K562 (cell line): ENCODE measurements around the gene RABGAP1L. TPM values are rescaled to one million over a fixed set of nuclear protein-coding genes. Genes with fewer than 3 reads are reported as not detected.

Experiments used
- ATAC-seq: fragments of 200-7000 bp; cut with Tn5 transposase; 3 replicates; pipeline ENCODE4 v1.9.1; 2020; ENCODE audit warnings: moderate library complexity
- BruUV-seq: library from RNA; stranded (reverse); fragments of 400-500 nt; replicated peaks from 2 replicates; lab custom pipeline; 2021; lab: Mats Ljungman, UMichigan
- CTCF ChIA-PET: fragments of 300-600 bp; formaldehyde crosslinking; extraction: SDS; loops from one replicate; lab custom pipeline; 2021; ENCODE audit warnings: low intra/inter-chr PET ratio; lab: Yijun Ruan, JAX
- POLR2A ChIA-PET: fragments of 300-600, 350-650 bp; sonication (Branson Sonifier 250); formaldehyde crosslinking; extraction: SDS; loops from one replicate; lab custom pipeline; 2021; ENCODE audit warnings: antibody characterized with exemption, inconsistent platforms; lab: Yijun Ruan, JAX
- DNase-seq, 4 experiments: peaks; one replicate each; pipeline versions ENCODE4 v3.0.0 to v3.0.0-alpha.2; 2011 to 2018; ENCODE audit warnings: low spot score in 3 of 4, mixed read lengths in 3 of 4; ENCODE audit errors: extremely low read depth in 1 of 4
- FAIRE-seq: peaks from 2 replicates; lab custom pipeline; 2011; peaks lifted over from hg19 to GRCh38; lab: Jason Lieb, UNC
- H2AFZ ChIP-seq: 2 replicates; pipeline ENCODE4 v1.6.0; 2011; ENCODE audit warnings: low read depth, low read length, control low read depth, inconsistent platforms
- H3K27ac ChIP-seq: fragments of 200-600 bp; 3 replicates; pipeline ENCODE4 v1.8.0; 2011; ENCODE audit warnings: low read depth, mild to moderate bottlenecking, control low read depth, inconsistent platforms, low read length, moderate library complexity, mixed read lengths; ENCODE audit errors: extremely low read depth
- H3K27me3 ChIP-seq, 2 experiments: fragments of 300-600 bp in 1 of 2; 2 replicates in 1 of 2; 3 replicates in 1 of 2; pipeline versions ENCODE4 v1.6.0 to v1.8.0; 2011; ENCODE audit warnings: inconsistent platforms in 2 of 2, low read length in 2 of 2, mild to moderate bottlenecking in 1 of 2, mixed read lengths in 1 of 2, moderate library complexity in 1 of 2; ENCODE audit not compliant: control insufficient read depth in 2 of 2, insufficient read depth in 2 of 2
- H3K36me3 ChIP-seq: fragments of 300-600 bp; 3 replicates; pipeline ENCODE4 v1.8.0; 2011; ENCODE audit warnings: mild to moderate bottlenecking, low read length, inconsistent platforms; ENCODE audit not compliant: control insufficient read depth, insufficient read depth
- H3K4me1 ChIP-seq, 2 experiments: fragments of 200-600 bp in 1 of 2; replicated peaks in 1 of 2; 2 replicates in 1 of 2; 3 replicates in 1 of 2; pipeline versions ENCODE4 v1.5.1 to v1.8.0; 2011; ENCODE audit warnings: inconsistent platforms in 2 of 2, low read length in 2 of 2, mild to moderate bottlenecking in 1 of 2, mixed read lengths in 1 of 2, moderate library complexity in 1 of 2; ENCODE audit not compliant: control insufficient read depth in 2 of 2, insufficient read depth in 2 of 2
- H3K4me2 ChIP-seq: 2 replicates; pipeline ENCODE4 v1.6.1; 2011; ENCODE audit warnings: low read length, control low read depth, inconsistent platforms, mixed read lengths; ENCODE audit not compliant: insufficient read depth
- H3K4me3 ChIP-seq: fragments of 200-600 bp; sonication (generic), shearing (Covaris generic); 2 replicates; pipeline ENCODE4 v1.5.1; 2016; ENCODE audit warnings: control low read depth, inconsistent platforms
- H3K79me2 ChIP-seq: fragments of 200-600 bp; 3 replicates; pipeline ENCODE4 v1.8.0; 2011; ENCODE audit warnings: low read length, inconsistent platforms; ENCODE audit not compliant: control insufficient read depth, insufficient read depth
- H3K9ac ChIP-seq, 2 experiments: 2 replicates each; pipeline versions ENCODE4 v1.6.0 to v1.6.1; 2011; ENCODE audit warnings: low read depth in 2 of 2, low read length in 2 of 2, control low read depth in 1 of 2, inconsistent platforms in 1 of 2, mild to moderate bottlenecking in 1 of 2, mixed read lengths in 1 of 2; ENCODE audit not compliant: insufficient read depth in 1 of 2
- H3K9me1 ChIP-seq: one replicate; pipeline ENCODE4 v1.6.0; 2011; ENCODE audit warnings: inconsistent platforms, mild to moderate bottlenecking, low read length, moderate library complexity; ENCODE audit not compliant: control insufficient read depth, insufficient read depth
- H3K9me3 ChIP-seq: replicated peaks from 2 replicates; pipeline ENCODE4 v1.5.1; 2011; ENCODE audit warnings: low read depth, low read length, inconsistent platforms; ENCODE audit not compliant: control insufficient read depth, insufficient read depth
- H4K20me1 ChIP-seq: replicated peaks from 2 replicates; pipeline ENCODE4 v1.6.1; 2011; ENCODE audit warnings: low read length, inconsistent platforms, mixed read lengths; ENCODE audit not compliant: control insufficient read depth, insufficient read depth
- EP400 ChIP-seq: fragments of 450-650 bp; IDR thresholded peaks from 2 replicates; pipeline ENCODE4 v1.6.1; 2017; ENCODE audit warnings: antibody characterized with exemption, mild to moderate bottlenecking, moderate library complexity
- FOS ChIP-seq: IDR thresholded peaks from 3 replicates; pipeline ENCODE4 v1.6.1; 2011; ENCODE audit not compliant: insufficient read length; ENCODE audit errors: extremely low read depth
- HDGF ChIP-seq: fragments of 450-650 bp; IDR thresholded peaks from 2 replicates; pipeline ENCODE4 v1.6.1; 2016
- MCM2 ChIP-seq: fragments of 450-650 bp; IDR thresholded peaks from 2 replicates; pipeline ENCODE4 v1.6.1; 2017; ENCODE audit warnings: low read depth, mild to moderate bottlenecking
- PHB ChIP-seq: fragments of 250-450 bp; sonication (Bioruptor Pico); IDR thresholded peaks from 2 replicates; pipeline ENCODE4 v1.5.0; 2021
- PTTG1 ChIP-seq: fragments of 450-650 bp; IDR thresholded peaks from 2 replicates; pipeline ENCODE4 v1.6.1; 2016; ENCODE audit warnings: low read depth, mild to moderate bottlenecking, missing genetic modification characterization, missing compliant biosample characterization
- RBM17 ChIP-seq: fragments of 200-400 bp; formaldehyde crosslinking; IDR thresholded peaks from 2 replicates; pipeline ENCODE4 v1.6.1; 2017; ENCODE audit warnings: low read depth, mild to moderate bottlenecking, low read length, borderline replicate concordance
- RFX1 ChIP-seq: fragments of 450-650 bp; IDR thresholded peaks from 2 replicates; pipeline ENCODE4 v1.6.1; 2016; ENCODE audit warnings: mild to moderate bottlenecking, moderate library complexity
- SAFB2 ChIP-seq: fragments of 200-400 bp; formaldehyde crosslinking; IDR thresholded peaks from 2 replicates; pipeline ENCODE4 v1.6.1; 2018; ENCODE audit warnings: borderline replicate concordance, low read length, low read depth, moderate library complexity; ENCODE audit not compliant: severe bottlenecking
- SRSF1 ChIP-seq: fragments of 200-400 bp; formaldehyde crosslinking; IDR thresholded peaks from 2 replicates; pipeline ENCODE4 v1.6.1; 2017; ENCODE audit warnings: mild to moderate bottlenecking, low read depth, low read length, moderate library complexity
- TEAD4 ChIP-seq, 2 experiments: sonication (generic) in 1 of 2; formaldehyde crosslinking in 1 of 2; IDR thresholded peaks; 2 replicates each; pipeline versions ENCODE4 v1.6.1 to v1.8.0; 2012 to 2022; ENCODE audit warnings: borderline replicate concordance in 1 of 2, inconsistent platforms in 1 of 2, low read length in 1 of 2, mild to moderate bottlenecking in 1 of 2, missing genetic modification reagents in 1 of 2
- XRCC4 ChIP-seq: IDR thresholded peaks from one replicate; pipeline ENCODE4 v1.6.1; 2011; ENCODE audit not compliant: insufficient read depth, insufficient read length; ENCODE audit errors: extremely low read depth
- ZFP30 ChIP-seq: fragments of 250-450 bp; sonication (Bioruptor Pico); IDR thresholded peaks from 2 replicates; pipeline ENCODE4 v1.8.0; 2022; ENCODE audit warnings: moderate library complexity, mild to moderate bottlenecking, inconsistent platforms, borderline replicate concordance
- ZNF224 ChIP-seq: sonication (generic); formaldehyde crosslinking; IDR thresholded peaks from 2 replicates; pipeline ENCODE4 v1.8.0; 2022; ENCODE audit warnings: mild to moderate bottlenecking, missing genetic modification reagents
- ZNF232 ChIP-seq: sonication (generic); formaldehyde crosslinking; IDR thresholded peaks from 2 replicates; pipeline ENCODE4 v1.8.0; 2022; ENCODE audit warnings: mild to moderate bottlenecking, missing genetic modification reagents
- ZNF280A ChIP-seq: fragments of 450-650 bp; IDR thresholded peaks from 2 replicates; pipeline ENCODE4 v1.6.1; 2018; ENCODE audit warnings: mild to moderate bottlenecking, low read depth; ENCODE audit not compliant: partially characterized antibody
- WGBS: fragments of 100-300 bp; shearing (Covaris generic); methylation state at CpG from one replicate; pipeline ENCODE4 v1.1.6; 2016; ENCODE audit warnings: low coverage, mixed read lengths; ENCODE audit not compliant: insufficient coverage; ENCODE audit errors: missing lambda C conversion rate; 5-methylcytosine and 5-hydroxymethylcytosine counted together
- in situ Hi-C: fragments of 300-500 bp; cut with MboI; formaldehyde crosslinking; loops from 4 replicates; pipeline ENCODE4 v1.15.0; 2018; ENCODE audit warnings: inconsistent platforms, mixed read lengths
- intact Hi-C: fragments of 100-400 bp; cut with micrococcal nuclease; formaldehyde crosslinking; loops from 2 replicates; pipeline ENCODE4 v1.14.2; 2022
- polyA plus RNA-seq, 8 experiments: library from polyadenylated mRNA; depleted of rRNA in 4 of 8; stranded (reverse) in 5 of 8; unstranded in 3 of 8; fragments of >200 nt; fragmentation: Nextera tagmentation in 2 of 8; fragmentation: Illumina TruSeq in 1 of 8; extraction: Ambion mirVana in 2 of 8; extraction: Trizol in 1 of 8; gene quantifications; 2 replicates each; pipeline versions ENCODE4 v1.2.1 to v1.2.3, GENCODE V29; 2011 to 2014; ENCODE audit warnings: inconsistent platforms in 1 of 8, missing spikeins in 1 of 8
- total RNA-seq, 7 experiments: library from RNA; depleted of rRNA in 6 of 7; stranded (reverse); fragments of >200 nt in 6 of 7; fragmentation: Illumina TruSeq in 2 of 7; extraction: Trizol in 2 of 7; gene quantifications; 2 replicates each; pipeline versions ENCODE4 v1.2.1 to v1.2.3, GENCODE V29; 2011 to 2021; ENCODE audit warnings: low replicate concordance in 1 of 7

Gene RABGAP1L
- total and polyA plus RNA-seq, 9 of the 15 experiments (the other 6 are each of a cell fraction or from before 2014, with no cell fraction given) = 16.5 to 44.9 (median 26.7) TPM

- in situ Hi-C loops (no loop called here), intact Hi-C loops (no loop called here)
- FAIRE-seq (peak; percentile 46), DNase-seq (no peak), ATAC-seq (no peak; the same call in 2 of the 3 replicates)
- Histone ChIP-seq H3K4me1 (no peaks in the 10 kb centered on the region), H3K27me3 (no peaks in the 10 kb centered on the region), H3K9me1 (no peaks in the 10 kb centered on the region), H3K79me2 (no peaks in the 10 kb centered on the region), H4K20me1 (no peaks in the 10 kb centered on the region), H3K9ac (no peak overlapping the region), H3K27ac (no peak overlapping the region), H3K4me2 (no peak overlapping the region), H3K4me3 (no peak overlapping the region), H3K9me3 (no peaks in the 10 kb centered on the region), H2AFZ (no peak overlapping the region), H3K36me3 (no peaks in the 10 kb centered on the region)
- ChIA-PET CTCF (no interaction called here), POLR2A (no interaction called here)
- no peak for TF ChIP-seq ZNF224
- TF ChIP-seq ZFP30 (CRISPR knock-in tag) = no peak
- no peak for TF ChIP-seq MCM2
- peak; percentile 58 for TF ChIP-seq RFX1
- 55% methylated on average over 5 of the region's 5 CpGs for WGBS
- no TSS peak for BruUV-seq
Measured at GRCh38 chr1:174448531-174448883, 289.2 kb downstream of the RABGAP1L start.

- Histone ChIP-seq H3K9ac (no peak overlapping the region), H3K4me3 (no peak overlapping the region), H3K4me1 (no peaks in the 10 kb centered on the region), H3K4me2 (no peak overlapping the region), H3K36me3 (no peaks in the 10 kb centered on the region), H2AFZ (no peak overlapping the region), H3K27me3 (no peaks in the 10 kb centered on the region), H3K9me1 (no peaks in the 10 kb centered on the region), H4K20me1 (no peaks in the 10 kb centered on the region), H3K79me2 (no peaks in the 10 kb centered on the region), H3K9me3 (no peaks in the 10 kb centered on the region), H3K27ac (no peak overlapping the region)
- POLR2A ChIA-PET = no interaction called here
- DNase-seq = no peak
- WGBS = 53% methylated on average over 5 of the region's 5 CpGs
- in situ Hi-C loops = no loop called here
- FAIRE-seq = peak; percentile 69
- intact Hi-C loops = no loop called here
- ATAC-seq = no peak
- BruUV-seq = no TSS peak
- CTCF ChIA-PET = no interaction called here
- TF ChIP-seq PHB (CRISPR knock-in tag) = no peak
- TF ChIP-seq FOS = no peak
- no peak for TF ChIP-seq SRSF1
- no peak for TF ChIP-seq SAFB2
- TF ChIP-seq TEAD4 (IDR thresholded peaks at IDR 0.05; ENCODE audit: low read length) = no peak
- no peak for TF ChIP-seq TEAD4 (CRISPR knock-in tag; IDR thresholded peaks at IDR 0.05; ENCODE audit: borderline replicate concordance)
- TF ChIP-seq HDGF = no peak
- no peak for TF ChIP-seq ZNF232 (CRISPR knock-in tag)
- no peak for TF ChIP-seq EP400
- TF ChIP-seq ZNF280A = no peak
- no peak for TF ChIP-seq PTTG1 (tag)
- no peak for TF ChIP-seq XRCC4
- no peak for TF ChIP-seq RBM17
- TF ChIP-seq, all 486 proteins: peak for 0
Measured at GRCh38 chr1:174448974-174449373, 289.7 kb downstream of the RABGAP1L start.
